Measurements from ENCODE around the gene RYR3. TPM values are rescaled to one million over a fixed set of nuclear protein-coding genes. Genes with fewer than 3 reads are reported as not detected.
"Not testable (repeated sequence)": the region's sequence is repeated elsewhere in the genome, so short reads cannot be mapped to it uniquely, and the experiment has no call there.

The RYR3 gene
- total RNA-seq, 1 experiment from 2014 or later: not detected

DNA sequence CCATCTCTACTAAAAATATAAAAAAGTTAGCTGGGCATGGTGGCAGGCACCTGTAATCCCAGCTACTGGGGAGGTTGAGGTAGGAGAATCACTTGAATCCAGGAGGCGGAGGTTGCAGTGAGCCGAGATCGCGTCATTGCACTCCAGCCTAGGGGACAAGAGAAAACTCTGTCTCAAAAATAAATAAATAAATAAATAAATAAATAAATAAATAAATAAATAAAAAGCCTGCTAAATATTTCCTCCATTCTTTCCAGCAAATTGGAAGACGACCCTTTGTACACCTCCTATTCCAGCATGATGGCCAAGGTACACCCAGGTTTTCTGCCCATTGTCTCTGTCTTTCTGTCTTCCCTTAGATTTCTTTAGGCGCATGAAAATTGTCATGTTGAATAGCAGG, 508.7 kb downstream of the RYR3 start:
- not testable (repeated sequence) for H3K27me3 ChIP-seq (ENCODE audit: low read length); H3K36me3 ChIP-seq (ENCODE audit: insufficient read depth, low read length); H3K27ac ChIP-seq (ENCODE audit: low read length); DNase-seq; H3K79me2 ChIP-seq (ENCODE audit: low read length); H3K9me3 ChIP-seq (ENCODE audit: low read length); H3K4me2 ChIP-seq (ENCODE audit: low read depth, low read length, poor library complexity, severe bottlenecking); H3K4me3 ChIP-seq (ENCODE audit: low read length); H4K20me1 ChIP-seq (ENCODE audit: insufficient read depth, low read depth, low read length); H3K4me1 ChIP-seq (ENCODE audit: low read length); H3K9me2 ChIP-seq (replicated peaks; ENCODE audit: insufficient read depth, low read length); H3K9ac ChIP-seq (ENCODE audit: low read length); H2AFZ ChIP-seq (ENCODE audit: low read length)

DNA sequence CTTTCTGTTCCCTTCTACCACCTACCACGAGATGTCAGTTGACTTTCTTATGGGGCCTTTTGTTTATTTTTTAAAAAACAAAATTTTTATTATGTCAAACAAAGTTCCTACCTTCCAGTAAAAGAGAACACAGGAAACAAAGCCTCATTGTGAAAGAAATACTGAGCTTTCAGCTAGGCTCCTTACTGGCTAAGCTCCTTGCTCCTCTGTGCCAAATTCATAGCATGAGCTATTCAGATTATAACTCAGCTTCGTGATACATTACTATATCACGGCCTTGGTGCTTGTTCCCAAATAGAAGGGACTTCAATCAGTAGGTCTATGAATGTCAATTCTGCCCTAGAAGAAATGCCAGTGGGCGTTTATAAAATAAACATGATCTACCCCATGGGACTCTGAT, 511.7 kb downstream of the RYR3 start:
- Histone ChIP-seq H2AFZ (ENCODE audit: low read length) (no peak overlapping the region), H3K27ac (ENCODE audit: low read length) (no peak overlapping the region), H3K27me3 (ENCODE audit: low read length) (no peaks in the 10 kb centered on the region), H3K4me3 (ENCODE audit: low read length) (no peak overlapping the region), H3K36me3 (ENCODE audit: insufficient read depth, low read length) (no peaks in the 10 kb centered on the region), H3K9me2 (replicated peaks; ENCODE audit: insufficient read depth, low read length) (no peaks in the 10 kb centered on the region), H3K9me3 (ENCODE audit: low read length) (no peaks in the 10 kb centered on the region), H3K4me2 (ENCODE audit: low read depth, low read length, poor library complexity, severe bottlenecking) (no peak overlapping the region), H4K20me1 (ENCODE audit: insufficient read depth, low read depth, low read length) (no peaks in the 10 kb centered on the region), H3K79me2 (ENCODE audit: low read length) (no peaks in the 10 kb centered on the region), H3K9ac (ENCODE audit: low read length) (no peak overlapping the region), H3K4me1 (ENCODE audit: low read length) (no peaks in the 10 kb centered on the region)
- DNase-seq: no peak

DNA sequence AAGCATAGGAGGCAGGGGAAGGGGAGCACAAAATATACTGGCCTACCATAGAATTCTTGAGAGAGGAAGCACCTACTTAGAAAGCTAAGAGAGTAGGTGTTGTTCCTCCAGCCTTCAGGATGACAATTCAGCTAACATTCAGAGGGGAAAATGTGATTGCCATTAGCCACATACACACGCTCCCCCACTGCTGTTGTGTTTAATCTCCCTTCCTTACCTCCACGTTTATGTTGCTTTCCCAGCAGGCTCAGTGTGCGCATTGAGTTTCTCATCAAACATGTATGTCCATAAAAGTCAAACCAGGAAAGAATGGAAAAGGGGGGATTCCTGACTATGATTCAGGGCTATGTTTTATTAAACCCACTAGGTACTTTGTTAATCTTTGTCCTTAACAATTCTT, 512.4 kb downstream of the RYR3 start:
- Histone ChIP-seq H3K4me1 (ENCODE audit: low read length) (no peaks in the 10 kb centered on the region), H3K27me3 (ENCODE audit: low read length) (no peaks in the 10 kb centered on the region), H3K79me2 (ENCODE audit: low read length) (no peaks in the 10 kb centered on the region), H3K9me2 (replicated peaks; ENCODE audit: insufficient read depth, low read length) (no peaks in the 10 kb centered on the region), H3K9ac (ENCODE audit: low read length) (no peak overlapping the region), H3K9me3 (ENCODE audit: low read length) (no peaks in the 10 kb centered on the region), H3K4me2 (ENCODE audit: low read depth, low read length, poor library complexity, severe bottlenecking) (no peak overlapping the region), H4K20me1 (ENCODE audit: insufficient read depth, low read depth, low read length) (no peaks in the 10 kb centered on the region), H3K27ac (ENCODE audit: low read length) (no peak overlapping the region), H2AFZ (ENCODE audit: low read length) (no peak overlapping the region), H3K36me3 (ENCODE audit: insufficient read depth, low read length) (no peaks in the 10 kb centered on the region), H3K4me3 (ENCODE audit: low read length) (no peak overlapping the region)
- no peak for DNase-seq

DNA sequence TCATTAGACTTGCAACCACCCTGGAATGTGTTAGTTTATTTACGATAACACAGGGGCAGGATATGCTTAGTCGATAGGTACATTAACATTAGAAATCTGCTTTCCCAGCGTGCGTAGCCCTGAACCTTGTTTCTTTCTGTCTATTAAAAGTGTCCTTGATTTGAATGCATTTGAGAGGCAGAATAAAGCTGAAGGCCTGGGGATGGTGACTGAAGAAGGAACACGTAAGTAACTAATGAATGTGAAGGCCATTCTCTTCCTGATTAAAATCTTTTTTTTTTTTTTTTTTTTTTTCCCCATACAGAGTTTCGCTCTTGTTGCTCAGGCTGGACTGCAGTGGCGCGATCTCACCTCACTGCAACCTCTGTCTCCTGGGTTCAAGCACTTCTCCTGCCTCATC, 514.7 kb downstream of the RYR3 start:
- H3K9me2 ChIP-seq (replicated peaks; ENCODE audit: insufficient read depth, low read length): no peaks in the 10 kb centered on the region

DNA sequence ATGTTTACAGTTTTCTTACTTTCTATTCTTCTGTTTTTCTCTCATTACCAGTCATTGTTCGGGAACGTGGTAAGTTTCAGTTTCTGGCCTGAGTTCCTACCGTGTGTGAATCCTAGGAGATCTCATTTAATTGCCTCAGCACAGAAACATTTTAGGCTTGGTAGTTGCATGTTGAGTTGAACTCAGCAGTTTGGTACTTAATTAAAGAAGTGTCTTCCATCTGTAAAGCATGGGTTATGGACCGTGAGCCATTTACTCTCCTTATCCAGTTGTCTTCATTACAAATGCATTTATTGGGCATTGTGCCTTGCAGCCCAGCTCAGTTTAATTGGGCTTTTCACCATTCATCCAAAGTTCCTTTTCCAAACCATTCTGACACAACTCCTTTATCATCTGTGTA, 515.4 kb downstream of the RYR3 start:
- no peak for DNase-seq
- H3K9ac ChIP-seq (ENCODE audit: low read length): no peak overlapping the region

More for the DNA sequence above, 514.7 kb downstream of the RYR3 start:
- H3K9ac ChIP-seq (ENCODE audit: low read length): no peak overlapping the region
- no peak overlapping the region for H3K27ac ChIP-seq (ENCODE audit: low read length)
- no peaks in the 10 kb centered on the region for H3K27me3 ChIP-seq (ENCODE audit: low read length)
- H3K36me3 ChIP-seq (ENCODE audit: insufficient read depth, low read length): no peaks in the 10 kb centered on the region
- no peak overlapping the region for H3K4me3 ChIP-seq (ENCODE audit: low read length)
- H3K4me1 ChIP-seq (ENCODE audit: low read length): no peaks in the 10 kb centered on the region
- DNase-seq: no peak
- no peaks in the 10 kb centered on the region for H3K9me3 ChIP-seq (ENCODE audit: low read length)
- H2AFZ ChIP-seq (ENCODE audit: low read length): no peak overlapping the region
- H3K79me2 ChIP-seq (ENCODE audit: low read length): no peaks in the 10 kb centered on the region
- H3K4me2 ChIP-seq (ENCODE audit: low read depth, low read length, poor library complexity, severe bottlenecking): no peak overlapping the region
- H4K20me1 ChIP-seq (ENCODE audit: insufficient read depth, low read depth, low read length): no peaks in the 10 kb centered on the region

DNA sequence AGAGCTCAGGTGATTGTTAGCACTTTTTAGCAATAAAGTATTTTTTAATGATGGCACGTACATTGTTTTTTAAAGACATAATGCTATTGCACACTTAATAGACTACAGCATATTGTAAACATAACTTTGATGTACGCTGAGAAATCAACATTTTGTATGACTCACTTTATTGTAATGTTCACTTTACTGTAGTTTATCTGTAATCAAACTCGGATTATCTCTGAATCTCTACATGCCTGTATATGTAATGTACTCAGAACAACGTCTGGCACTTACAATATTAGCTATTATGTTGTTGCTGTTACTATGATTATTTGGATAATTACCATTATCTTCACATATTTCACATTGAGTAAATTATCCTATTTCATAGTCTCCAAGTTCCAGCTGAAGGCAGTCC, 519.6 kb downstream of the RYR3 start:
- Histone ChIP-seq H4K20me1 (ENCODE audit: insufficient read depth, low read depth, low read length) (no peaks in the 10 kb centered on the region), H3K27ac (ENCODE audit: low read length) (no peak overlapping the region), H3K4me1 (ENCODE audit: low read length) (no peaks in the 10 kb centered on the region), H3K4me3 (ENCODE audit: low read length) (no peak overlapping the region), H3K4me2 (ENCODE audit: low read depth, low read length, poor library complexity, severe bottlenecking) (no peak overlapping the region), H3K9me3 (ENCODE audit: low read length) (no peaks in the 10 kb centered on the region), H3K27me3 (ENCODE audit: low read length) (no peaks in the 10 kb centered on the region), H3K36me3 (ENCODE audit: insufficient read depth, low read length) (no peaks in the 10 kb centered on the region), H3K9ac (ENCODE audit: low read length) (no peak overlapping the region), H3K79me2 (ENCODE audit: low read length) (no peaks in the 10 kb centered on the region), H3K9me2 (replicated peaks; ENCODE audit: insufficient read depth, low read length) (no peaks in the 10 kb centered on the region), H2AFZ (ENCODE audit: low read length) (no peak overlapping the region)
- no peak for DNase-seq

More for the DNA sequence above, 515.4 kb downstream of the RYR3 start:
- Histone ChIP-seq H3K9me3 (ENCODE audit: low read length) (no peaks in the 10 kb centered on the region), H3K9me2 (replicated peaks; ENCODE audit: insufficient read depth, low read length) (no peaks in the 10 kb centered on the region), H3K4me3 (ENCODE audit: low read length) (no peak overlapping the region), H3K27ac (ENCODE audit: low read length) (no peak overlapping the region), H3K79me2 (ENCODE audit: low read length) (no peaks in the 10 kb centered on the region), H3K4me1 (ENCODE audit: low read length) (no peaks in the 10 kb centered on the region), H3K27me3 (ENCODE audit: low read length) (no peaks in the 10 kb centered on the region), H3K36me3 (ENCODE audit: insufficient read depth, low read length) (no peaks in the 10 kb centered on the region), H3K4me2 (ENCODE audit: low read depth, low read length, poor library complexity, severe bottlenecking) (no peak overlapping the region), H4K20me1 (ENCODE audit: insufficient read depth, low read depth, low read length) (no peaks in the 10 kb centered on the region), H2AFZ (ENCODE audit: low read length) (no peak overlapping the region)

DNA sequence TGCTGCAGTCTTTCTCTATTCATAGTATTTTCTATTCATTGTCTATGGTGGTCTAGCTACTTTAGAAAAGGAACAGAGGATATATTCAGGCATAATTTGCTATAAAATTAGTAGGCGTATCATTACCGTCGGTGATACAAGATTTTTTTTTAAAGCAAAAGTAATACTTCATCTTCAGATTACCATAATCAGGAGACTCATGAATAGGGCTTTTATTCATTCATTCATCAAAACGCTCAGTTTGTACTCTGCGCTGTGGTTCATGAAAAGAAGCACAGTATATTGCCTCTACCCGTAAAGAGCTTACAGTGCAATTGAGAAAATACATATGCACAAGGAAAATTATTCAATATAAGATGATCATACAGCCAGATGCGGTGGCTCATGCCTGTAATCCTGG, 520.9 kb downstream of the RYR3 start:
- Histone ChIP-seq H3K9ac (ENCODE audit: low read length) (no peak overlapping the region), H3K4me3 (ENCODE audit: low read length) (no peak overlapping the region), H3K9me3 (ENCODE audit: low read length) (no peaks in the 10 kb centered on the region), H3K9me2 (replicated peaks; ENCODE audit: insufficient read depth, low read length) (no peaks in the 10 kb centered on the region), H3K4me2 (ENCODE audit: low read depth, low read length, poor library complexity, severe bottlenecking) (no peak overlapping the region), H4K20me1 (ENCODE audit: insufficient read depth, low read depth, low read length) (no peaks in the 10 kb centered on the region), H3K27ac (ENCODE audit: low read length) (no peak overlapping the region), H2AFZ (ENCODE audit: low read length) (no peak overlapping the region), H3K36me3 (ENCODE audit: insufficient read depth, low read length) (no peaks in the 10 kb centered on the region), H3K27me3 (ENCODE audit: low read length) (no peaks in the 10 kb centered on the region), H3K4me1 (ENCODE audit: low read length) (no peaks in the 10 kb centered on the region), H3K79me2 (ENCODE audit: low read length) (no peaks in the 10 kb centered on the region)
- no peak for DNase-seq

DNA sequence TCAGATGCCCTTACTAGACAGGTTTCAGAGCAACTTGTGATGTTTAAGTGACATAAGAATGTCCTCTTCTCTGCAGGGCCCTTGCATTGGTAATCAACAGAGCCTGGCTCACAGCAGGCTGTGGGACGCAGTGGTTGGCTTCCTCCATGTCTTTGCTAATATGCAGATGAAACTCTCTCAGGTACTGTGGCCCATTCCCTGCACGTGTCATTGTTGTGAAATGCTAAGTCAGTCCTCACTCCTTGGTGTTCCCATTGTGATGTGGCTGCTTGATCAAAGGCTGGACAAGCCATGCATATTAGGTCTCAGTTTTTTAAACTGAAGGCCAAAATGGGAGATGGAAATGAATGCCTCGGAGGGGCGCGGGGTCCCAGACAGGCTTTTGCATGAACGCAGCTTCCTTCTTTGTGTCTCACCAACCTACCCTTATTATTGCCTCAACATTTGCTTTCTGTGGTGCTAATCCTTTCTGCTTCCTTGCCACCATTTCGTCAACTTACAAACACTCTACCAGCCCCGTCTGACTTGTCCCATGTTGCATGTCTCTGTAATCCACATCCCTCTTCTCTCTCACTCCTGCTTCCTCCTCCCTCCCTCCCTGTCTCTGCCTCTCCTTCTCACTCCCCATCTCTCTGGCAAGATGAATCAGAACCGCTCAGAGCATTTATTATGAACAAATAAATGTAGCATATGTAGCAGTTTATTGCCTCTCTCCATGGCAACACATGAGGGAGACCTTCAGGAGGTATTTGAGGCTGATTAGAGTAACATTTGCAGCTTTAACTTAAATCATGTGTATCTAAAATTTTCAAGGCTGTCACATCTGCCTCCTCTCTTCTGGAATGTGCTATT, 524.4 kb downstream of the RYR3 start:
- H3K27ac ChIP-seq (ENCODE audit: low read length): no peak overlapping the region
- no peaks in the 10 kb centered on the region for H3K36me3 ChIP-seq (ENCODE audit: insufficient read depth, low read length)
- DNase-seq: no peak
- no peak overlapping the region for H3K4me3 ChIP-seq (ENCODE audit: low read length)
- H3K27me3 ChIP-seq (ENCODE audit: low read length): no peaks in the 10 kb centered on the region; the same call in 1 of the 2 replicates
- no peaks in the 10 kb centered on the region for H3K9me2 ChIP-seq (replicated peaks; ENCODE audit: insufficient read depth, low read length)
- H3K4me2 ChIP-seq (ENCODE audit: low read depth, low read length, poor library complexity, severe bottlenecking): no peak overlapping the region
- H3K4me1 ChIP-seq (ENCODE audit: low read length): no peaks in the 10 kb centered on the region
- H3K9me3 ChIP-seq (ENCODE audit: low read length): no peaks in the 10 kb centered on the region
- no peaks in the 10 kb centered on the region for H3K79me2 ChIP-seq (ENCODE audit: low read length)
- no peak overlapping the region for H2AFZ ChIP-seq (ENCODE audit: low read length)
- H4K20me1 ChIP-seq (ENCODE audit: insufficient read depth, low read depth, low read length): no peaks in the 10 kb centered on the region
- H3K9ac ChIP-seq (ENCODE audit: low read length): no peak overlapping the region

All from Karpas-422 (cell line).